PC-9 (cell line): ENCODE results near the gene SKAP2. TPM values are rescaled to one million over a fixed set of nuclear protein-coding genes. Genes with fewer than 3 reads are reported as not detected.

Experiments used
- BruUV-seq: library from RNA; stranded (reverse); fragments of 400-500 nt; replicated peaks from 2 replicates; lab custom pipeline; 2021; lab: Mats Ljungman, UMichigan
- CTCF ChIA-PET: fragments of 300-600 bp; sonication (Branson Sonifier 250); formaldehyde crosslinking; loops from one replicate; lab custom pipeline; 2022; ENCODE audit warnings: antibody characterized with exemption; lab: Charles Lee
- POLR2A ChIA-PET: fragments of 300-600 bp; sonication (Branson Sonifier 250); formaldehyde crosslinking; loops from one replicate; lab custom pipeline; 2022; ENCODE audit warnings: antibody characterized with exemption; ENCODE audit not compliant: unreplicated experiment; lab: Charles Lee
- DNase-seq, 2 experiments: peaks; one replicate each; pipeline versions ENCODE4 v3.0.0 to v3.0.0-alpha.2; 2015 to 2022; ENCODE audit warnings: mixed read lengths in 1 of 2
- H2AFZ ChIP-seq: fragments of 200-600 bp; sonication (generic); 2 replicates; pipeline ENCODE4 v1.8.1; 2017; ENCODE audit warnings: antibody characterized with exemption
- H3F3A ChIP-seq: fragments of 200-600 bp; sonication (generic); 2 replicates; pipeline ENCODE4 v1.8.1; 2017; ENCODE audit warnings: antibody characterized with exemption, mild to moderate bottlenecking, low read depth; ENCODE audit not compliant: insufficient read depth
- H3K27ac ChIP-seq: fragments of 200-600 bp; sonication (generic); 2 replicates; pipeline ENCODE4 v1.6.1; 2016; ENCODE audit warnings: mixed run types
- H3K27me3 ChIP-seq: fragments of 200-600 bp; sonication (generic); 2 replicates; pipeline ENCODE4 v1.6.1; 2016; ENCODE audit warnings: low read depth, mixed run types; ENCODE audit not compliant: insufficient read depth
- H3K36me3 ChIP-seq: fragments of 200-600 bp; sonication (generic); 2 replicates; pipeline ENCODE4 v1.6.1; 2016; ENCODE audit warnings: low read depth, mixed run types
- H3K4me1 ChIP-seq: fragments of 200-600 bp; sonication (generic); replicated peaks from 2 replicates; pipeline ENCODE4 v1.6.1; 2016; ENCODE audit warnings: mixed run types; ENCODE audit not compliant: insufficient read depth
- H3K4me2 ChIP-seq: fragments of 200-600 bp; sonication (generic); 2 replicates; pipeline ENCODE4 v1.6.1; 2017; ENCODE audit warnings: mixed run types
- H3K4me3 ChIP-seq: fragments of 200-600 bp; sonication (generic); 2 replicates; pipeline ENCODE4 v1.6.1; 2016; ENCODE audit warnings: mixed run types
- H3K79me2 ChIP-seq: fragments of 200-600 bp; sonication (generic); 2 replicates; pipeline ENCODE4 v1.6.1; 2017; ENCODE audit warnings: low read depth, mixed run types
- H3K9me2 ChIP-seq: fragments of 200-600 bp; sonication (generic); 2 replicates; pipeline ENCODE4 v1.8.1; 2017; ENCODE audit warnings: mild to moderate bottlenecking; ENCODE audit not compliant: insufficient read depth
- H3K9me3 ChIP-seq: fragments of 200-600 bp; sonication (generic); 2 replicates; pipeline ENCODE4 v1.8.1; 2016; ENCODE audit warnings: low read depth; ENCODE audit not compliant: insufficient read depth
- H4K20me1 ChIP-seq: fragments of 200-600 bp; sonication (generic); 2 replicates; pipeline ENCODE4 v1.8.1; 2017; ENCODE audit not compliant: insufficient read depth
- CTCF ChIP-seq: fragments of 200-600 bp; sonication (generic); conservative IDR thresholded peaks from 2 replicates; pipeline ENCODE4 v1.6.1; 2017; ENCODE audit warnings: mixed run types, antibody characterized with exemption, mild to moderate bottlenecking, moderate library complexity
- EZH2 ChIP-seq: fragments of 200-600 bp; sonication (generic); IDR thresholded peaks from 2 replicates; pipeline ENCODE4 v1.8.0; 2017; ENCODE audit warnings: antibody characterized with exemption, low read depth
- intact Hi-C: fragments of 100-400 bp; cut with micrococcal nuclease; formaldehyde crosslinking; loops from one replicate; pipeline ENCODE4 v1.10.0; 2022; ENCODE audit not compliant: unreplicated experiment
- total RNA-seq: library from RNA; stranded (reverse); gene quantifications from 2 replicates; pipeline ENCODE4 v1.2.3, GENCODE V29; 2021

The SKAP2 gene
- total RNA-seq, 1 experiment from 2014 or later = 74.9 TPM

GRCh38 chr7:26721450-26721849 is 142.9 kb downstream of the SKAP2 start:
- ChIA-PET CTCF (no interaction called here), POLR2A (no interaction called here)
- no peaks in the 10 kb centered on the region for H3K4me1 ChIP-seq
- no peak overlapping the region for H3K27ac ChIP-seq
- intact Hi-C loops = no loop called here
- H3K4me2 ChIP-seq = no peak overlapping the region
- H3K9me2 ChIP-seq = no peaks in the 10 kb centered on the region
- peaks cover 12% of the 10 kb centered on the region for H3K36me3 ChIP-seq
- TF ChIP-seq CTCF (no peak), EZH2 (no peak)
- no peaks in the 10 kb centered on the region for H4K20me1 ChIP-seq
- H3K27me3 ChIP-seq = no peaks in the 10 kb centered on the region
- peaks cover 7% of the 10 kb centered on the region; the same call in 1 of the 2 replicates for H3F3A ChIP-seq
- H3K9me3 ChIP-seq = no peaks in the 10 kb centered on the region
- H3K4me3 ChIP-seq = no peak overlapping the region
- no TSS peak for BruUV-seq
- H3K79me2 ChIP-seq = no peaks in the 10 kb centered on the region
- no peak overlapping the region for H2AFZ ChIP-seq
- no peak for DNase-seq

- no peak for DNase-seq
- no peaks in the 10 kb centered on the region for H3K27me3 ChIP-seq
- POLR2A ChIA-PET = no interaction called here
Measured at GRCh38 chr7:26718063-26718462, 146.3 kb downstream of the SKAP2 start.

GRCh38 chr7:26714438-26714837 is 150.0 kb downstream of the SKAP2 start:
- no peaks in the 10 kb centered on the region for H3K4me1 ChIP-seq
- H3K9me3 ChIP-seq = no peaks in the 10 kb centered on the region
- DNase-seq = no peak
- 0 out of 2 replicates have a peak, but pooled peaks cover 7% of the 10 kb centered on the region for H3F3A ChIP-seq
- H3K27me3 ChIP-seq = no peaks in the 10 kb centered on the region
- no TSS peak for BruUV-seq
- no peaks in the 10 kb centered on the region for H3K79me2 ChIP-seq
- no peaks in the 10 kb centered on the region for H3K9me2 ChIP-seq
- H3K27ac ChIP-seq = no peak overlapping the region
- H4K20me1 ChIP-seq = no peaks in the 10 kb centered on the region
- ChIA-PET CTCF (interaction anchor here (0.6 kb wide), 1 partner anchor 27 kb away, joined by 4 read pairs; no protein-coding TSS in a partner anchor), POLR2A (interaction anchor here (0.7 kb wide), 1 partner anchor 86 kb away, joined by 6 read pairs; no protein-coding TSS in a partner anchor)
- intact Hi-C loops = no loop called here
- H3K36me3 ChIP-seq = no peaks in the 10 kb centered on the region
- no peak overlapping the region for H3K4me3 ChIP-seq
- TF ChIP-seq CTCF (no peak), EZH2 (no peak)
- no peak overlapping the region for H2AFZ ChIP-seq
- no peak overlapping the region for H3K4me2 ChIP-seq

More at GRCh38 chr7:26718063-26718462, 146.3 kb downstream of the SKAP2 start:
- Histone ChIP-seq H3K9me3 (no peaks in the 10 kb centered on the region), H3K4me1 (no peaks in the 10 kb centered on the region), H3F3A (peaks cover 10% of the 10 kb centered on the region; the same call in 1 of the 2 replicates), H3K27ac (no peak overlapping the region), H4K20me1 (no peaks in the 10 kb centered on the region), H3K4me3 (no peak overlapping the region), H3K4me2 (no peak overlapping the region), H3K9me2 (no peaks in the 10 kb centered on the region), H2AFZ (no peak overlapping the region), H3K36me3 (0 out of 2 replicates have a peak, but pooled peaks cover 3% of the 10 kb centered on the region), H3K79me2 (no peaks in the 10 kb centered on the region)
- TF ChIP-seq EZH2 (no peak), CTCF (no peak)
- intact Hi-C loops = no loop called here
- CTCF ChIA-PET = no interaction called here
- BruUV-seq = no TSS peak
